ENCODE measurements around the gene FRMD6.

FRMD6 gene

GRCh38 chr14:51604073-51604472 lies 47.6 kb upstream of the FRMD6 start:
- no peak for ATAC-seq (ENCODE audit: insufficient read depth, low read depth)
- Histone ChIP-seq H3K27me3 (ENCODE audit: insufficient read depth, low read length, poor library complexity) (no peaks in the 10 kb centered on the region), H3K4me3 (ENCODE audit: low read depth in 1 of 2, low read length in 2 of 2) (no peak overlapping the region), H3K27ac (ENCODE audit: low read length) (no peak overlapping the region), H3K36me3 (ENCODE audit: insufficient read depth, low read length) (no peaks in the 10 kb centered on the region), H2AFZ (ENCODE audit: low read depth, low read length) (no peak overlapping the region), H3K4me1 (ENCODE audit: insufficient read depth, low read length) (0 out of 2 replicates have a peak, but pooled peaks cover 4% of the 10 kb centered on the region), H3K4me2 (ENCODE audit: insufficient read depth, low read length) (no peak overlapping the region), H3K9me3 (ENCODE audit: insufficient read depth, low read length, severe bottlenecking) (no peaks in the 10 kb centered on the region), H3K79me2 (ENCODE audit: insufficient read depth, low read length) (no peaks in the 10 kb centered on the region), H3K9ac (ENCODE audit: low read depth, low read length) (no peak overlapping the region), H4K20me1 (ENCODE audit: insufficient read depth, low read length) (no peaks in the 10 kb centered on the region)
- no peak for DNase-seq
- TF ChIP-seq EZH2 (IDR thresholded peaks at IDR 0.05; ENCODE audit: borderline replicate concordance, low read depth, low read length, severe bottlenecking) (no peak), CTCF (IDR thresholded peaks at IDR 0.05; ENCODE audit: borderline replicate concordance, extremely low read depth, low read length, poor library complexity, severe bottlenecking) (no peak)

- Histone ChIP-seq H3K36me3 (ENCODE audit: insufficient read depth, low read length) (no peaks in the 10 kb centered on the region), H3K27me3 (ENCODE audit: insufficient read depth, low read length, poor library complexity) (no peaks in the 10 kb centered on the region), H4K20me1 (ENCODE audit: insufficient read depth, low read length) (no peaks in the 10 kb centered on the region), H3K27ac (ENCODE audit: low read length) (no peak overlapping the region), H3K79me2 (ENCODE audit: insufficient read depth, low read length) (no peaks in the 10 kb centered on the region), H2AFZ (ENCODE audit: low read depth, low read length) (no peak overlapping the region), H3K9me3 (ENCODE audit: insufficient read depth, low read length, severe bottlenecking) (no peaks in the 10 kb centered on the region), H3K4me2 (ENCODE audit: insufficient read depth, low read length) (no peak overlapping the region), H3K4me1 (ENCODE audit: insufficient read depth, low read length) (0 out of 2 replicates have a peak, but pooled peaks cover 4% of the 10 kb centered on the region), H3K9ac (ENCODE audit: low read depth, low read length) (no peak overlapping the region), H3K4me3 (ENCODE audit: low read depth in 1 of 2, low read length in 2 of 2) (no peak overlapping the region)
- ATAC-seq (ENCODE audit: insufficient read depth, low read depth) = peak; percentile 50; the same call in 2 of the 3 replicates
- DNase-seq = no peak
- no peak for TF ChIP-seq CTCF (IDR thresholded peaks at IDR 0.05; ENCODE audit: borderline replicate concordance, extremely low read depth, low read length, poor library complexity, severe bottlenecking)
- TF ChIP-seq EZH2 (IDR thresholded peaks at IDR 0.05; ENCODE audit: borderline replicate concordance, low read depth, low read length, severe bottlenecking) = no peak
These were observed 46.1 kb upstream of the FRMD6 start for GRCh38 chr14:51605575-51605974.

- Histone ChIP-seq H3K4me1 (ENCODE audit: insufficient read depth, low read length) (0 out of 2 replicates have a peak, but pooled peaks cover 4% of the 10 kb centered on the region), H3K36me3 (ENCODE audit: insufficient read depth, low read length) (no peaks in the 10 kb centered on the region), H3K9me3 (ENCODE audit: insufficient read depth, low read length, severe bottlenecking) (no peaks in the 10 kb centered on the region), H3K27ac (ENCODE audit: low read length) (no peak overlapping the region), H3K4me3 (ENCODE audit: low read depth in 1 of 2, low read length in 2 of 2) (no peak overlapping the region), H2AFZ (ENCODE audit: low read depth, low read length) (no peak overlapping the region), H3K9ac (ENCODE audit: low read depth, low read length) (no peak overlapping the region), H4K20me1 (ENCODE audit: insufficient read depth, low read length) (no peaks in the 10 kb centered on the region), H3K79me2 (ENCODE audit: insufficient read depth, low read length) (no peaks in the 10 kb centered on the region), H3K4me2 (ENCODE audit: insufficient read depth, low read length) (no peak overlapping the region), H3K27me3 (ENCODE audit: insufficient read depth, low read length, poor library complexity) (no peaks in the 10 kb centered on the region)
- no peak for ATAC-seq (ENCODE audit: insufficient read depth, low read depth)
- TF ChIP-seq CTCF (IDR thresholded peaks at IDR 0.05; ENCODE audit: borderline replicate concordance, extremely low read depth, low read length, poor library complexity, severe bottlenecking) = no peak
- no peak for TF ChIP-seq EZH2 (IDR thresholded peaks at IDR 0.05; ENCODE audit: borderline replicate concordance, low read depth, low read length, severe bottlenecking)
- no peak for DNase-seq
These were observed 44.0 kb upstream of the FRMD6 start for GRCh38 chr14:51607711-51608110.

Data from DND-41 (cell line).